ENCODE data around the gene NAE1. TPM values are rescaled to one million over a fixed set of nuclear protein-coding genes. Genes with fewer than 3 reads are reported as not detected.

Gene NAE1
- total and polyA plus RNA-seq, 8 donors: 19.3 to 29.8 (median 21.2) TPM

- H3K36me3 ChIP-seq: no peaks in the 10 kb centered on the region
- peaks cover 0 to 5% (median 0%) of the 10 kb centered on the region in 4 donors for H3K27me3 ChIP-seq
- H3K4me1 ChIP-seq: no peaks in the 10 kb centered on the region
- intact Hi-C loops (cut with DNase I): no loop called here
- ATAC-seq (no peak), DNase-seq (no peak), FAIRE-seq (no peak)
- no peak overlapping the region for H3K27ac ChIP-seq
- WGBS, 2 donors: 53 to 70% methylated on average over 3 of the region's 3 CpGs
- TF ChIP-seq, protein P1, sequence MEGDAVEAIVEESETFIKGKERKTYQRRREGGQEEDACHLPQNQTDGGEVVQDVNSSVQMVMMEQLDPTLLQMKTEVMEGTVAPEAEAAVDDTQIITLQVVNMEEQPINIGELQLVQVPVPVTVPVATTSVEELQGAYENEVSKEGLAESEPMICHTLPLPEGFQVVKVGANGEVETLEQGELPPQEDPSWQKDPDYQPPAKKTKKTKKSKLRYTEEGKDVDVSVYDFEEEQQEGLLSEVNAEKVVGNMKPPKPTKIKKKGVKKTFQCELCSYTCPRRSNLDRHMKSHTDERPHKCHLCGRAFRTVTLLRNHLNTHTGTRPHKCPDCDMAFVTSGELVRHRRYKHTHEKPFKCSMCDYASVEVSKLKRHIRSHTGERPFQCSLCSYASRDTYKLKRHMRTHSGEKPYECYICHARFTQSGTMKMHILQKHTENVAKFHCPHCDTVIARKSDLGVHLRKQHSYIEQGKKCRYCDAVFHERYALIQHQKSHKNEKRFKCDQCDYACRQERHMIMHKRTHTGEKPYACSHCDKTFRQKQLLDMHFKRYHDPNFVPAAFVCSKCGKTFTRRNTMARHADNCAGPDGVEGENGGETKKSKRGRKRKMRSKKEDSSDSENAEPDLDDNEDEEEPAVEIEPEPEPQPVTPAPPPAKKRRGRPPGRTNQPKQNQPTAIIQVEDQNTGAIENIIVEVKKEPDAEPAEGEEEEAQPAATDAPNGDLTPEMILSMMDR (IDR thresholded peaks at IDR 0.05): no peak
- no peak overlapping the region for H3K4me3 ChIP-seq
- H3K9me3 ChIP-seq: no peaks in the 10 kb centered on the region
Measured at GRCh38 chr16:66790130-66790733, 40.5 kb downstream of the NAE1 start.

DNA sequence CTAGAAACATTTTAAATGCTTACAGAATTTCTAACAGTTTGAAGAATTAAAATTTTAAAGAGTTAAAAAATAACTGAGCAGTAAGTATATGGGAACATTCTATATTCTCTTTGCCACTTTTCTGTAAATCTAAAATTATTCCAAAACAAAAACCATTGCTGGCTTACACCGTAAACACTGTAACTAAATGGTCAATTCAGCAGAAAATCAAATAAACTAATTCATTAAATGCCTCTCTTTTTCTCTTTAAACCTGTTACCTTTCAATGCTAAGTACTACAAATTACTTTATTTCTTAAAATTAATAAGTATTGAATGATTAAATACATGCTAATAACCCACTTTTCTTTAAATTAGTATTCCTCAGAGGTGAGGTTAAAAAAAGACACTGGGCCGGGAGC, 43.3 kb downstream of the NAE1 start:
- Histone ChIP-seq H3K4me3 (no peak overlapping the region), H3K9me3 (no peaks in the 10 kb centered on the region), H3K27ac (no peak overlapping the region), H3K36me3 (no peaks in the 10 kb centered on the region), H3K4me1 (no peaks in the 10 kb centered on the region), H3K27me3 (peaks cover 0 to 5% (median 0%) of the 10 kb centered on the region in 4 donors)
- ATAC-seq (no peak), FAIRE-seq (no peak), DNase-seq (no peak)
- WGBS, 2 donors: 77 to 94% methylated on average over 2 of the region's 2 CpGs
- intact Hi-C loops (cut with DNase I): no loop called here
- TF ChIP-seq, protein P1 (IDR thresholded peaks at IDR 0.05): no peak

DNA sequence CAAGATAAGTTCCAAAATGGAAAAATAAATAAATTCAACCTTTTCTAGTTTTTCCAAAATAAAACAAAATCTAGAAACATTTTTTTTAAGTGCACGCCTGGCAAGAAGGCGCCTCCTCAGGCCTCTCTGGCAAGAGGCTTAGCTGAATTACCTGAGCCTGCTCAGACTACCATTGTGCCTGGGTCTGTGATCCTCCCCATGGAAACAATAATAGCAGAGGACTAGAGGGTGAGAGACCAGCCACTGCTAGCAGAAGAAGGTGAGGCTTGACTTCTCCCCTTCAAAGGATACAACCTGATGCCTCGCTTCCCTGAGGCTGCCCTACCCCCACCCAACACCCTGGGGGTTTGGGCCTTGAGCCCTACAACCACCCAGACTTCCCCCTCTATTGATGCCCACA, 44.2 kb downstream of the NAE1 start:
- Histone ChIP-seq H3K27me3 (peaks cover 0 to 5% (median 0%) of the 10 kb centered on the region in 4 donors), H3K4me3 (no peak overlapping the region), H3K36me3 (no peaks in the 10 kb centered on the region), H3K27ac (no peak overlapping the region), H3K4me1 (no peaks in the 10 kb centered on the region), H3K9me3 (no peaks in the 10 kb centered on the region)
- FAIRE-seq (no peak), DNase-seq (no peak), ATAC-seq (no peak)
- TF ChIP-seq, protein P1 (IDR thresholded peaks at IDR 0.05): no peak
- intact Hi-C loops (cut with DNase I): no loop called here
- 95 to 98% methylated on average over 3 of the region's 3 CpGs for WGBS, 2 donors

- no peaks in the 10 kb centered on the region for H3K4me1 ChIP-seq
Measured at GRCh38 chr16:66776457-66776856, 54.3 kb downstream of the NAE1 start.

DNA sequence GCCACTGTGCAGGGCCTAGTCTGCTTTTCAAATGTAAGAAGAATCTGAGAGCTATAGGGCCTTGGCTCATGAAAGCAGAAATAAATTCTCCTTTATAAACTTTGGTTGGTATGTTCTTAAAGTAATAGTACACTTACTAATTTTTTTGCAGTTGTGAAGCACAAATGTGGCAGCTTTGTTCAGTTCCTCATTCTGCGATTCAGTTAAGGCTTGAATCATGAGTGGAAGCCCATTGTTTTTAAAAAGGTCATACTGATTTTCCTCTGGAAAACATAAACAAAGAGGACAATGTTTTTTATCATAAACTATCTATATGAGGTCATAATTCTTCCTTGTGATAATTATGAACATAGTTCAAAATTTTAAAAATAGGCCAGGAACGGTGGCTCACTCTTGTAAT, 55.8 kb downstream of the NAE1 start:
- Histone ChIP-seq H3K4me3 (no peak overlapping the region), H3K27me3 (no peaks in the 10 kb centered on the region), H3K27ac (no peak overlapping the region), H3K36me3 (no peaks in the 10 kb centered on the region), H3K9me3 (no peaks in the 10 kb centered on the region), H3K4me1 (no peaks in the 10 kb centered on the region)
- TF ChIP-seq, protein P1 (IDR thresholded peaks at IDR 0.05): no peak
- no peak for FAIRE-seq
- 83 to 91% methylated on average over 2 of the region's 2 CpGs for WGBS, 2 donors
- DNase-seq: no peak
- ATAC-seq: no peak
- intact Hi-C loops (cut with DNase I): no loop called here

More at GRCh38 chr16:66776457-66776856, 54.3 kb downstream of the NAE1 start:
- ATAC-seq (no peak), DNase-seq (no peak), FAIRE-seq (no peak)
- Histone ChIP-seq H3K36me3 (no peaks in the 10 kb centered on the region), H3K27me3 (no peaks in the 10 kb centered on the region), H3K9me3 (no peaks in the 10 kb centered on the region), H3K4me3 (no peak overlapping the region), H3K27ac (no peak overlapping the region)
- TF ChIP-seq, protein P1 (IDR thresholded peaks at IDR 0.05): no peak
- intact Hi-C loops (cut with DNase I): no loop called here
